T-helper 9 cell (primary cell): ENCODE data around the gene IFITM5.
"Not testable (repeated sequence)": the region's sequence is repeated elsewhere in the genome, so short reads cannot be mapped to it uniquely, and the experiment has no call there.

Source experiments
- DNase-seq: peaks from one replicate; pipeline ENCODE4 v3.0.0-alpha.2; 2020
- total RNA-seq, 2 donors: gene quantifications; one replicate each; lab custom pipeline; 2026; lab: John Stamatoyannopoulos, UW

IFITM5 gene
- 0 reads per million in 2 donors for total RNA-seq

DNA sequence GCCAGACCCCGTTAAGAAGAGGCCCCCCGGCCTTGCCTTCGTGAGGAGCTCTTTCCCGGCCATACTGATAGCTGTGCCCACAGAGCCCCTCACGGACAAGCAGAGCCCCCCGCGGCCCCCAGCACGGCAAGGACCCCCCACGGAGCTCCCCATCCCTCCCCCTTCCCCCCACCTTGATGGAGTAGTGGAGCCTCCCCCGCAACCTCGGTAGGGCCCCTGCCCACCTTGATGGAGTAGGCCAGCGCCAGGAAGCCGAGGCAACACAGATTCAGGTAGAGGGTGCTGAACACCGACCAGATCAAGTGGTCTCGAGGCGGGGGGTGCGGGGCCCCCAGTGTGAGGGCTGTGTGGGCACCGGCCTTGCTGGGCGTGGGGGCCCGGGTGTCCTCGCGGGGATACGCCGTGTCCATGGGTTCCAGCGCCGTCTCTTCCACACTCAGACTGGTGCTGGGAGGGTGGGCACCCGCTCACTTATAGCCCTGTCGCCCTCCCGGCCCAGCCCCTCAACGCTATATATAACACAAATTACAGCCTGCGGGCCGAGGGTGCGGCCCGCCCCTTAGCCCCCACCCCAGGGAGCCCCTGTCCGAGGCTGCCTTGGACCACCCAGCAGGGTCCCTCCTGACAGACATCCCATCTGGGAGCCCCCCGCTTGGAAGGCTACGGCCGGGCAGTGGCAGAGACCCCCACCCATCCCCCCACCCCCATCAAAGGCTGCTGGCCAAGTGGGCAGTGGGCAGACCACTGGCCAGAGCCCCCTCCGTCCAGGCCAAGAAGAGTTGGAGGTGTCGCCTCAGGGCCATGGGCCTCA lies at the start of gene IFITM5:
TSS of gene IFITM5 (minus strand) at position 446 of the 811 bp plus-strand sequence. CDS start at position 410, 36 bp downstream.
- no peak for DNase-seq

DNA sequence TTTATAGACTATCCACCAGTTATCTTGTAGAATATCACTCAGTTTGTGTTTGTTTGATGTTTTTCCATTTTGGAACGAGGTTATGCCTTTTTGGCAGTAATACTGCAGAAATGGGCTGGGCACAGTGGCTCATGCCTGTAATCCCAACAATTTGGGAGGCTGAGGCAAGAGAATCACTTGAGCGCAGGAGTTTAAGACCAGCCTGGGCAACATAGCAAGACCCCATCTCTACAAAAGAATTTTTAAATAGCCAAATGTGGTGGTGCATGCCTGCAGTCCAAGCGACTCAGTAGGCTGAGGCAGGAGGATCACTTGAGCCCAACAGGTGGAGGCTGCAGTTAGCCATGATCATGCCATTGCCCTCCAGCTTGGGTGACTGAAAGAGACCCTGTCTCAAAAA lies 47.2 kb upstream of the IFITM5 start:
- DNase-seq = no peak

DNA sequence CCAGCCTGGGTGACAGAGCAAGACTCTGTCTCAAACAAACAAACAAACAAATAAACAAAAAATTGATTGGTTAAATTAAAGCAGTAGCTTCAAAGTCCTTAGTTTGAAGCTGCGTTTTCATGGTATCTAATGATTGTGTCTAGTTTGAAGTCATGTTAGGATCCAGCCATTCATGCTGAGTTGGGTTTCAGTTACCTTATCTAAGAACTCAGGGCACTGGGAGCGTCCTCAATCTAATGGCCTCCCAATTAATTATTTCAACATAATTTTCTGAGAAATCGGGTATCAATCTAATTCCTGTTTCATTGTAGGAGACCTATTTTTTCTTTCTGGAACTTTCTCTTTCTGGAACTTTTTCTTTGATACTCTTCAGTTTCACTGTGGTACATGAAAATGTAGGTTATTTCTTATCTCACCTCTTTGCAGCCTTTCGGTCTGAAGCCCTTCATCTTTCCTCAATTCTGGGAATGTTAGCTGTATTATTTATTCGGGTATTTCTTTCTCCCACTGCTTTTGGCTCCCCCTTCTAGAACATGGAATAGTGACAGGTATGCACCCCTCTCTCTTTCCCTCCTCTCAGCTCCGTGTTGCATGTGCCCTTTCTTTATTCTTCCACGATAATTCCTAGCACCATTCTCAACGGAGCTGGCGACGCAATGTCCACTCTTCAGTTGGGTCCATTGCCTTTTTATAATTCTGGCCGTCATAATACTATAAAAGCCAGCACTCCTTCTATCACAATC lies 45.7 kb upstream of the IFITM5 start:
- no peak for DNase-seq

DNA sequence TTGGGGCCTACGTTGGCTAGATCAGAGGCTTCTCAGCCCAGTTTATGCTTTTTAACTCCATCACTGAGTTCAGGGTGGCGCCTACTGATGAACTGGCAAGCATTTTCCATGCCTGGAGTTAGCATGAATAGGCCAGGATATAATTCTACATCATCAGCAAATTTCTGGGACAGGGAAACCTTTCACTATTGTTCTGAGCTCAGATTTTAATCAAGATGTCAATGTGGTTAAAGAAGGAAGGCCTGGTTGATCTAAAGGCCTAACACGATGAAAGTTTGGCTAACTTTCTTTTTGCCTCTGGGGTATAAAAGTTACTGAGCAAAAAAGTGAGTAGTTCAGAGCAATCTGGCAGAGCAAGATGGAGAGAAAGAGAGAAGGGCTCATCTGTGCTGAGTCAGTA lies 43.0 kb upstream of the IFITM5 start:
- no peak for DNase-seq

DNA sequence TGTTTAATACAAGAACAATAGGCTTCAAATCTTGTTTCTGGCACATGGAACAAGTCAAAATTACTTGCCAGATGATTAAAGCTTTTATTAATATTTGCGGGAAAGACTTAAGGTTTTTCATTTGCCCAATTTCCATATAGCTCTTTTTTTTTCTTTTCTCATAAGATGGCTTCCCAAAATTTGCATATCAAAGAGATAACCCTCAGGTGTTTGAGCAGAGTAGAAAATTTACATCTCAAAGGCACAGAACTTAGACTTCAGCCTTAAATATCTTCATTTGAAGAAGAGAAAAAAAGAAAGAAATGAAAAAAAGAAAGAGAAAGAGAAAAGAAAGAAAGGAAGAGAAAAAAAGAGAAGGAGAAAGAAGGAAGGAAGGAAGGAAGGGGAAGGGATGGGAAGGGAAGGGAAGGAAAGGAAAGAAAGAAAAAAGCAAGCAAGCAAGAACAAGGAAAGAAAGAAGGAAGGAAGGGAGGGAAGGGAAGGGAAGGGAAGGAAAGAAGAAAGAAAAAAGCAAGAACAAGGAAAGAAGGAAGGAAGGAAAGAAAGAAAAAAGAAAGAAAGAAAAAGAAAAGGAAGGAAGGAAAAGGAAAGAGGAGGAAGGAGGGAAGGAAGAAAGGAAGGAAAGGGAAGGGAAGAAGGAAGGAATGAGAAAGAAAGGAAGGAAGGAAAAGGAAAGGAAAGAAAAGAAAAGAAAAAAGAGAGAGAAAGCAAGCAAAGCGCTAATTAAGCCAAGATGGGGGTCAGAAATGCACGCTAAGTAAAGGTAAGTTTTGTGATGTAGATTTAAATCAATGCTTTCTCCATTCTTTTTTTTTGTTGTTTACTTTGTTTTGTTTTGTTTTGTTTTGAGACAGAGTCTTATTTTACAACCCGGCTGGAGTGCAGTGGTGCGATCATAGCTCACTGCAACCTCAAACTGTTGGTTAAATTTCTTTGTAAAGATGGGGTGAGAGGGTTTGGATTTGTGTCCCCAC lies 41.5 kb upstream of the IFITM5 start:
- DNase-seq = no peak

DNA sequence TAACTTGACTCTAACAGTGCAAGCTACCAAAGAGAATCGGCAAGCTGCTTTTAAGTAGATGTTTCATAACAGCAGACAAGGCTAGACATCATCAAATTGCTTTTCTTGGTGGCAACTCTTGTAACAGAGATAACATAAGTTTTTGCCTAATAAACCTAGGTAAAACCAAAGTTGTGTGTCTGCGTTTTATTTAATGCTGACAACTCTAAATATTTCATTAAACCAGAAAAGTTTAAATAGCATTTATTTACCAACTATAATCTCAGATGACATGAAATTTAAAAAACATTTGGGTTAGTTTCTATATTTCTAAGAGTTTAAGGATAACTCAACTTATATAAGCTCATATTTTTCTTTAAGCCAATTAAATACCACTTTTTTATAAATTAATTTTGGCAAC lies 40.6 kb upstream of the IFITM5 start:
- DNase-seq = no peak

DNA sequence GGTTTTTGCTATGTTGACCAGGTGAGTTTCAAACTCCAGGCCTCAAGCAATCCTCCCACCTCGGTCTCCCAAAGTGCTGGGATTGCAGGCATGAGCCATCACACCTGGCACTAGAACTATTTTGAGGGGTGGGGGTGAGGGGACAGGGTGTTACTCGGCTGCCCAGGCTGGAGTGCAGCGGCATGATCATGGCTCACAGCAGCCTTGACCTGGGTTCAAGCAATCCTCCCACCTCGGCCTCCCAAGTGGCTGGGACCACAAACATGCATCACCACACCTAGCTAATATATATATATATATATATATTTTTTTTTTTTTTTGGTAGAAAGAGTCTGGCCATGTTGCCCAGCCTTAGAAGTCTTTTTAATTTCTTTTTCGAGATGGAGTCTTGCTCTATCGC lies 38.4 kb upstream of the IFITM5 start:
- DNase-seq = no peak

DNA sequence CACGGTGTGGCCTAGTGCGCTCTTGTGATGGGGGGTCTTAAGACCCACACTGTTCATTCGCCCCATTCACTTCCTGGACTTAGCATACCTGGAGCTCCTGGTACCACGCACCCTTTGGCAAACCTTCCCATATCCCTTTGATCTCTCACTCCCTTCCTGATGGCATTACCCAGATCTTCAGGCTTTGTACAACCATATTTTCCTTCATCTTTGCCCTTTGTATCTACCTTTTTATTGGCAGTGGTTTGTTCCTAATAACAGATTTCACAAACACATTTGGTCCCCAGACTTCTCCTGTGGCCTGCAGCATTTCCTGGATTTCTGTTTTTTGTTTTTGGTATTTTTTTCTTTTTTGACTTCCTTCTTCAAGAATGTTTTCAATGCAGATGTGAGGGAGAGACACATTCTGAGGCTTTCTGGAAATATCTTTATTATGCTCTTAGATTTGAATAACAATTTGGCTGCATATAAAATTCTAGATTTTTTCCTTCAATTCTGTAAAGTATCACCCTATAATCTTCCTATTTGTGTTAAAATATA lies 37.4 kb upstream of the IFITM5 start:
- no peak for DNase-seq

DNA sequence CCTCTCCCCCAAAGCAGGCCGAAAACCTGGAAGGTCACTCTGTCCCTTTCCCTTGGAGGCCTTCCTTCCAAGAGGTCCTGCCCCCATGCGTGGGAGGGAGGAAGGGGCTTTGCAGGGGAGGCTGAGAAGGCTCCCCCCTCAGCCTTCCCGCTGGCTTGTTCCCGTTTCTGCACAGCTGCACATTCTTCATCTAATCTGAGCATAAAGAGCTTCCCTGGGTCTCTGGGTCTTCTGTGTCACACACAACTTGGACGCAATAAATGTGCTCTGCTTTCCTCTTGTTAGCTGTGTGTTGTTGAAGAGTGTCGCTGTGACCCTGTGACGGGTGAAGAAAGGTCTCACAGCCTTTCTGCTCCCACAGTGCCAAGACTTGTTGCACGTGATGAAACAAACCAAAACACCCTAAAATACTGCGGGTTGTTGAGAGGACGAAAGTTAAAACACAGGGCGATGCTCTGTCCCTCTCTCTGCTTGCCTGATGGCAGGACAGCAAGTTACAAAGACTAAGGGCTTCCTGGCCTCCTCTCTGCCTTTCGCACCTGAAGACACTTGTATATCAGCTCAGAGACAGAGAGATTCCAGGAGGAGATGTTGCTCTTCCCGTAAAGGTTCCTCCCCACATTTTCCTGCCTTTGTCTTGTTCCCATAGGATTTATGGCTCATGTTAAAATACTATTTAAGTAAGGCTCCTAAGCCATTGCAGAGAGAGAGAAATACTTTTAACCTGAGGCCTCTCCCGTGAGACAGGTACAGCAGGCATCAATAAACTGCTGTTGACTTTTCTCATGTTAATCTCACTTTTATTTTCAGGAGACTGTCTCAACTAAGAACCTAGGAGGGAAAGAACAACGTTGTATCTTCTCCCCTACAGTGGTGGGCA lies 36.7 kb upstream of the IFITM5 start:
- no peak for DNase-seq

DNA sequence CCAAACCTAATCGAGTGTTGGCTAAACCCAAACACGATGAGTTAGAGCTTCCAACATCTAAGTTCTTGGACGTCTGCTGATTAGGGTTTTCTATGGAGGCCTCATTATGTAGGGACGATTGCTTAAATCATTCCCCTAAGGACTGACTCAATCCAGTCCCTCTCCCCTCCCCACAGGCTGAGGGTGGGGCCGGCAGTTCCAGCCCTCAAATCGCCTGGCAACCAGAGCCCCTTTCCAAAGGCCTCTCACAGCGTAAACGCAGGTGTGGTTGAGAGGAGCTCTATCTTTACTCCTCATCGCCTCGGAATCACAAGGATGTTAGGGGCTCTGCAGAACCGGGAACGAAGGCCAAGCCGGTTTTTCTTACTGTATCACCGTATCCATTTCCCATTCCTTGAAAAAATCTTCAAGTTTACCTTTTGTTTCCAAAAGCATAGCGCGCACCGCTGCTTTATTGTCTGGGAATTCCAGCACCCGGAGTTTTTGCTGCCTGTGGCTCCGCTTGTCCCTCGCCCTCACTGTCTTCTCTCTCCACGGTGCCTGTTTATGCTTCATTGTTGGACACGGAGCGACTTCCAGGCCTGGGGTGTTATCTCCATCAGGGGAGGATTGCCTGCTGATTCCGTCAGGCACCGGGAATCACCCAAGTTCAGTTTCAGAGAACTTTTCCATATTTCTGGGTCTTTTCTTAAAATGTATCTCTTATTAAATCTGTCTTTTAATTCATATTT lies 35.1 kb upstream of the IFITM5 start:
- no peak for DNase-seq

DNA sequence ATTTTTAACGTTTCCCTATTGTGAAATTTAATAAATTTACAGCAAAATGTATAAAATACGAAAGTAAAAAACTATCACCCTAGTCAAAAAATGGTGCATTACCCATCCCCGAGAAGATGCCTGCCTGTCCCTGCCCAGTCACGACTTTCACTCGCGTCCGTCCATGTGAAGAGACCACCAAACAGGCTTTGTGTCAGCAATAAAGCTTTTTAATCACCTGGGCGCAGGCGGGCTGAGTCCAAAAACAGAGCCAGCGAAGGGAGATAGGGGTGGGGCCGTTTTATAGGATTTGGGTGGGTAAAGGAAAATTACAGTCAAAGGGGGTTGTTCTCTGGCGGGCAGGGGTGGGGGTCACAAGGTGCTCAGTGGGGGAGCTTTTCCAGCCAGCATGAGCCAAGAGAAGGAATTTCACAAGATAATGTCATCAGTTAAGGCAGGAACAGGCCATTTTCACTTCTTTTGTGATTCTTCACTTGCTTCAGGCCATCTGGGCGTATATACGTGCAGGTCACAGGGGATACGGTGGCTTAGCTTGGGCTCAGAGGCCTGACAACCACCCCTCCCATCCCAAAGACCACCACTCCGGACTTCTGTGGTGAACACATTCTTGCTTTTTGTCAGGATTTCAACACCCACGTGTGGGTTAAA lies 34.4 kb upstream of the IFITM5 start:
- not testable (repeated sequence) for DNase-seq

DNA sequence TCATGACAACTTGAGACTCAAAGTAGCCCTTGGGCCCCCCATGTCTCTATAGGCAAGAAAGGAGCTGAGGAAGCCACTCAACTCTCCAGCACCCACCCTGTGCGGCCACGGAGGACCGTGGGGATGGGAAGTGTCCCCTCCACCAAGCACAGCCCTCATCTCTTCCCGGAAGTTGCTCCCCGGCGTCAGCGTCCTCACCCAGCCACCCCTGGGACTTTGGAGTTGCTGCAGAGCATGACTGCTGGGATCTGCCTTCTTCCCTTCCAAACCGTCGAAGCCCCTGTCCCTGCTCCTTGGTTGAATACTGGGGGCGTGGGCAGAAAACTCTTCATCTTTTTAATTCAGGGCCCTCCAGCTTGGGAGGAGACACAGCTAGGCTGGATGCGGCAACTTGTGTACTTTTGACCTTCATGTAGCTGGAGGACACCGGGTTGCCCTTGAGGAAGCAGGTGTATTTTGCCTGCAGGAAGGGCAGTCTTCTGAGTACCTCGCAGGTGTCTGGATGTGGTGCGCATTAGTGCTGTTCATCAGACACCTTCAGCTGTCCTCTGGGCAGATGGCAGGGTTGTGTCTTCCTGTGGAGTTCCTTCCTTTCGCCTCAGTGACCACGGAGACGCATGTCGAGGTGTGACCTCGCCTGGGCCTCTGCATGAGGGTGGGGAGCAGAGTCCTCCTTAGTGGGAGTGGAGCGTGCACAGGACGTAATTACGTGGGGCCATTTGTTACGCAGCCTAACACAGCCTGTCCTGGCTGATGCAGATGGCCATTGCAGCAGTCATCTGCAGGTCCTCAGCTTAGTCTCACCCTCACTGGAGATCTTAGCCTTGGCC lies 33.5 kb upstream of the IFITM5 start:
- no peak for DNase-seq

DNA sequence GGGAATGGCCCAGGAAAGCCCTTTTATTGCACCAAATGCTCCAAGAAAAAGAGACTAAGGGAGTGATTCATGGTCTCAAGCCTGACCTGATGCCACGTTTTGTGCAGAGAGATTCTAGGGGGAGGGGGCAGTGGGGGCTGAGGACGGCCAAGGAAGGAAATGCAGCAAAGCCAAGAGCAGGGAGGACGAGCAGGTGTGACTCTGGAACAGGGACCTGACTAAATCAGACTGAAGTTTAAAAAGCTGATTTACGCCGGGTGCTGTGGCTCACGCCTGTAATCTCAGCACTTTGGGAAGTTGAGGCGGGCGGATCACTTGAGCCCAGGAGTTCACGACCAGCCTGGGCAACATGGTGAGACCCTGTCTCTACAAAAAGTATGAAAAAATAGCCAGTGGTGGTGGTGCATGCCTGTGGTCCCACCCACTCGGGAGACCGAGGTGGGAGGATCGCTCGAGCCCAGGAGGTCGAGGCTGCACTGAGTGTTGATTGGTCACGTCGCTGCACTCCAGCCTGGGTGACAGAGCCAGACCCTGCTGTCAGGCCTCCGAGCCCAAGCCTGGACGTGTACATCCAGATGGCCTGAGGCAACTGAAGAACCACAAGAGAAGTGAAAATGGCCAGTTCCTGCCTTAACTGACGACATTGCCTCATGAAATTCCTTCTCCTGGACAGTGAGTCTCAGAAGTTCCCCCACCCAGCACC lies 32.2 kb upstream of the IFITM5 start:
- no peak for DNase-seq

DNA sequence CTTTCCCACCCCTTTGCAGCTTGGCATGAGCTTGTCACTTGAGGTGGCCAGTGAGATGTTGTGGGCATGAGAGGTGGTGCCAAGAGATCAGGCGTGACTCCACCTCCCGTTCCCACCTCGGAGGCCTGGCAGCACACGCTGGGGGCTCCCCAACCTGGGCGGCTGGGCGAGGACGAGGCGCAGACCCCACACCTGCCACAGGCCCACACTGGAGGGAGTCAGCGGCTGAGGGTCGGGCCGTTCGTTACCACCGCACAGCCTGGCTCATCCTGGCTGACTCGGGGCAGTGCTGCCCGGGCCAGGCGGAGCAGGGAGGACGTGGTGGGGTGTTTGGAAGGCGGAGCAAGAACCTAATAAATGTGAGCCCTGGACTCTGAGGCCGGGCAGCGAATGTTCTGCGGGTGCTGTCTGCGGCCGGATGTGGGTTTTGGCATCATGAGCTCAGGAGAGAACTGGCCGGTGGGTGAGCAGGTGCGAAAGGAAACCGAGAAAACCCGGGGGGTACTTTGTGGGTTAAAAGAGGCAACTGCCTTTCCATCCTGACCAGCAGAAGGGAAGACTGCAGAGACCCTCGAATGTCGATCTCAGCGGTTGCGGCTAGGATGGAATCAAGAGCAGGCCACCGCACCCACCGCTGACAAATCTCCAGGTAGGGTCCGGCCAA lies 31.5 kb upstream of the IFITM5 start:
- DNase-seq = no peak

DNA sequence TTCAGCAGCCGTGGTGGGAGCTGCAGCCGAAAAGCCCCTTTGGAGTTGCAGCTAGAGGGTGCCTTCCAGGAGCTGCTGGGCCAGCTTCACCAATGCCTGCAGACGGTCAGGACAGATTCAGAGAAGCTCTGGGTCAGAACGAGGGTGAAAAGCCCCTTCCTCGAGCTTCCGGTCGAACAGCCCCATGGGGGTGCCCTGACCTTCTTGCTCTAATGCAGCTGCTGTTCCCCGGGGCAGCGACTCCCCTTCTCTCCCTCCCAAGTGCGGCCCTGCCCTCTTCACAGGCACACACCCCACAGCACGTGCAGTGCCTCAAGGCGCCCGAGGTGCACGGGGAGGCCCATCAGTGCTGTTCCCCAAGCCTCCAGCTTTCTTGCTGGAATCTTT lies 31.0 kb upstream of the IFITM5 start:
- DNase-seq = no peak

DNA sequence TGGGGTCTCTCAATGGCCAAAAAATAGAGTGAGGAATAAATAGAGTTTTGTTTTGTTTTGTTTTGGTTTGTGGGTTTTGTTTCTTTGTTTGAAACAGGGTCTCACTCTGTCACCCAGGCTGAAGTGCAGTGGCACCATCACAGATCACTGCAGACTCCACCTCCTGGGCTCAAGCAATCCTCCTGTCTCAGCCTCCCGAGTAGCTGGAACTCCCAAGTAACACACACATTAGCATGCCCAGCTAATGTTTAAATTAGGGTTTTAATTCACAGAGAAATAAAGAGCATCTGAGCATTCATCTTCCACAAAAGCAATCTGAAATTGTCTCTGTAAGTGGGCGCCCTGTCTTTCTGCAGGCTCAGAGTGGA lies 30.5 kb upstream of the IFITM5 start:
- DNase-seq = no peak

DNA sequence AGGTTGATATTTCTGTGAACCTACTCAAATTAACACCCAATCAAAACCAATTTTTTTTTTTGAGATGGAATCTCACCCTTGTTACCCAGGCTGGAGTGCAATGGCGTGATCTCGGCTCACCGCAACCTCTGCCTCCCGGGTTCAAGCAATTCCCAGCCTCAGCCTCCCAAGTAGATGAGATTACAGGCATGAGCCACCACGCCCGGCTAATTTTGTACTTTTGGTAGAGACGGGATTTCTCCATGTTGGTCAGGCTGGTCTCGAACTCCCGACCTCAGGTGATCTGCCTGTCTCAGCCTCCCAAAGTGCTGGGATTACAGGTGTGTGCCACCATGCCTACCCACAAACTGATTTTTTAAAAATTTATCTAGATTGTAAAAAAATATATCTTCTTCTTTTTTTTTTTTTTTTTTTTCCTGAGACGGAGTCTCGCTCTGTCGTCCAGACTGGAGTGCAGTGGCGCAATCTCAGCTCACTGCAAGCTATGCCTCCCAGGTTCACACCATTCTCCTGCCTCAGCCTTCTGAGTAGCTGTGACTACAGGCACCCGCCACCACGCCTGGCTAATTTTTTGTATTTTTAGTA lies 29.3 kb upstream of the IFITM5 start:
- not testable (repeated sequence) for DNase-seq

DNA sequence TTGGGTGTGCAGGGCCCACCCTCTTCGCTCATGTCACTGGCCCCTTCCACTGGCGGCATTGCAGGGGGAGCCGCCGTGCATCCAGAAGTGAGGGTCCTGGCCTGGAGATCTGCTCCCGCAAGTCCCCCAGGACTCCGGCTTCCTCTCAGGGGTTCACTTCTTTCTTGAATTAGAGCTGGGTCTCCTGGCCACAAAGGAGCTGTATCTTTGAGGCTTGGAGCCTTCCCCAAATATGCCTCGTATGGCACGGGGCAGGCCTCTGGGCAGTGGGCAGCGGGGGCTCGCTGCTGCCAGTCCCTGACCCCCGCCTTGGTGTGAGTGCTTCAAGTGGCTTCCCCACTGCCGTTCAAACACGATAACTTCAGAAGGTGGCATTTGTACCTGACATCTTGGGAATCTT lies 28.7 kb upstream of the IFITM5 start:
- no peak for DNase-seq
